Esophagus muscularis mucosa (tissue), 4 donors: ENCODE data around the gene SRSF12. TPM values are rescaled to one million over a fixed set of nuclear protein-coding genes. Genes with fewer than 3 reads are reported as not detected.
"Not testable (repeated sequence)": the region's sequence is repeated elsewhere in the genome, so short reads cannot be mapped to it uniquely, and the experiment has no call there.

ENCODE experiments used
- DNase-seq: peaks from one replicate; pipeline ENCODE4 v3.0.0-alpha.2; 2017; ENCODE audit errors: extremely low spot score
- H3K27ac ChIP-seq, 4 donors: fragments of 200-600 bp; sonication (generic); replicated peaks in 1 of 4; 1 replicate in 3 of 4; 2 replicates in 1 of 4; pipeline ENCODE4 v1.5.1; 2016 to 2019; ENCODE audit warnings: mild to moderate bottlenecking in 1 of 4
- H3K27me3 ChIP-seq, 4 donors: fragments of 200-600 bp; sonication (generic); one replicate each; pipeline versions ENCODE4 v1.5.1 to v1.6.0; 2016 to 2019
- H3K36me3 ChIP-seq, 4 donors: fragments of 200-600 bp; sonication (generic); one replicate each; pipeline ENCODE4 v1.5.1; 2016 to 2019
- H3K4me1 ChIP-seq, 4 donors: fragments of 200-600 bp; sonication (generic); one replicate each; pipeline ENCODE4 v1.5.1; 2016 to 2019
- H3K4me3 ChIP-seq, 4 donors: fragments of 200-600 bp; sonication (generic); 1 replicate in 2 of 4; 2 replicates in 2 of 4; pipeline ENCODE4 v1.5.1; 2016 to 2019; ENCODE audit warnings: mild to moderate bottlenecking in 4 of 4, moderate library complexity in 1 of 4
- H3K9me3 ChIP-seq, 4 donors: fragments of 200-600 bp; sonication (generic); 1 replicate in 3 of 4; 2 replicates in 1 of 4; pipeline ENCODE4 v1.5.1; 2016 to 2019
- EP300 ChIP-seq: sonication (generic); formaldehyde crosslinking; IDR thresholded peaks from one replicate; pipeline ENCODE4 v1.6.1; 2017; ENCODE audit warnings: antibody characterized with exemption
- POLR2A ChIP-seq: fragments of 450-650 bp; IDR thresholded peaks from one replicate; pipeline ENCODE4 v1.6.1; 2017; ENCODE audit warnings: antibody characterized with exemption, moderate library complexity, mild to moderate bottlenecking, low read depth
- POLR2AphosphoS5 ChIP-seq, 2 donors: sonication (generic); formaldehyde crosslinking; IDR thresholded peaks; one replicate each; pipeline ENCODE4 v1.6.1; 2017; ENCODE audit warnings: antibody characterized with exemption in 2 of 2
- WGBS: methylation state at CpG from one replicate; pipeline ENCODE4 v1.1.5; 2018; 5-methylcytosine and 5-hydroxymethylcytosine counted together
- intact Hi-C: fragments of 100-400 bp; cut with DNase I; formaldehyde crosslinking; loops from one replicate; pipeline ENCODE4 v1.15.1; 2023
- total RNA-seq, 4 donors: library from RNA; depleted of rRNA; stranded (reverse); fragments of >200 nt; gene quantifications; one replicate each; pipeline versions ENCODE4 v1.1.0 to v1.2.1, GENCODE V29; 2016
- TF ChIP-seq, protein P1 (sequence below), 3 experiments: fragments of 200-600 bp in 2 of 3; fragments of 450-650 bp in 1 of 3; sonication (generic) in 2 of 3; IDR thresholded peaks; one replicate each; pipeline ENCODE4 v1.5.1; 2017 to 2019; ENCODE audit warnings: antibody characterized with exemption in 3 of 3, mild to moderate bottlenecking in 2 of 3, moderate library complexity in 1 of 3

SRSF12 gene
- total RNA-seq, 4 donors from 2014 or later = 0.97 to 2.0 (median 1.2) TPM; not detected in 1

DNA sequence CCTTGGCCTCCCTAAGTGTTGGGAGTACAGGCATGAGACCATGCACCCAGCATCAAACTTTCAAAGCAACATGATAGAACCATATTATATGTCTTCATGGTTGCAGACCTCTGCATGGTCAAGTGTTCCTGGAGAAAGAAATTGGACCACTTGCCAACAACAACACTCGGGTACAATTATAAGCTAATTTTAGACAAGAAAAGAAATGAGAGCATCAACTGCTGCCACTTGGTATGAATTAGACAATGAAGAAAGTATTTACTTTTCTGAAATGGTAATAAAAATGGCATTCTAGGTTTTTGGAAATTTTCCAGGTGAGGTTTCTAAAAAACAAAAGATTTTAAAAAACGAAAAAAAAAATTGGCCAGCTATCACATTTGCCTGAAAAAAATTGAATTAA, 20.3 kb upstream of the SRSF12 start:
- WGBS = 57% methylated on average over 2 of the region's 2 CpGs
- H3K36me3 ChIP-seq = no peaks in the 10 kb centered on the region
- no peaks in the 10 kb centered on the region for H3K27me3 ChIP-seq
- no peak for DNase-seq
- H3K27ac ChIP-seq = no peak overlapping the region
- no peak overlapping the region for H3K4me3 ChIP-seq
- TF ChIP-seq POLR2AphosphoS5 (IDR thresholded peaks at IDR 0.05) (no peak), POLR2A (no peak), EP300 (no peak)
- TF ChIP-seq, protein P1, sequence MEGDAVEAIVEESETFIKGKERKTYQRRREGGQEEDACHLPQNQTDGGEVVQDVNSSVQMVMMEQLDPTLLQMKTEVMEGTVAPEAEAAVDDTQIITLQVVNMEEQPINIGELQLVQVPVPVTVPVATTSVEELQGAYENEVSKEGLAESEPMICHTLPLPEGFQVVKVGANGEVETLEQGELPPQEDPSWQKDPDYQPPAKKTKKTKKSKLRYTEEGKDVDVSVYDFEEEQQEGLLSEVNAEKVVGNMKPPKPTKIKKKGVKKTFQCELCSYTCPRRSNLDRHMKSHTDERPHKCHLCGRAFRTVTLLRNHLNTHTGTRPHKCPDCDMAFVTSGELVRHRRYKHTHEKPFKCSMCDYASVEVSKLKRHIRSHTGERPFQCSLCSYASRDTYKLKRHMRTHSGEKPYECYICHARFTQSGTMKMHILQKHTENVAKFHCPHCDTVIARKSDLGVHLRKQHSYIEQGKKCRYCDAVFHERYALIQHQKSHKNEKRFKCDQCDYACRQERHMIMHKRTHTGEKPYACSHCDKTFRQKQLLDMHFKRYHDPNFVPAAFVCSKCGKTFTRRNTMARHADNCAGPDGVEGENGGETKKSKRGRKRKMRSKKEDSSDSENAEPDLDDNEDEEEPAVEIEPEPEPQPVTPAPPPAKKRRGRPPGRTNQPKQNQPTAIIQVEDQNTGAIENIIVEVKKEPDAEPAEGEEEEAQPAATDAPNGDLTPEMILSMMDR (IDR thresholded peaks at IDR 0.05) = no peak
- intact Hi-C loops = no loop called here
- no peaks in the 10 kb centered on the region for H3K9me3 ChIP-seq
- H3K4me1 ChIP-seq = peaks cover 0 to 26% (median 8%) of the 10 kb centered on the region in 4 donors

DNA sequence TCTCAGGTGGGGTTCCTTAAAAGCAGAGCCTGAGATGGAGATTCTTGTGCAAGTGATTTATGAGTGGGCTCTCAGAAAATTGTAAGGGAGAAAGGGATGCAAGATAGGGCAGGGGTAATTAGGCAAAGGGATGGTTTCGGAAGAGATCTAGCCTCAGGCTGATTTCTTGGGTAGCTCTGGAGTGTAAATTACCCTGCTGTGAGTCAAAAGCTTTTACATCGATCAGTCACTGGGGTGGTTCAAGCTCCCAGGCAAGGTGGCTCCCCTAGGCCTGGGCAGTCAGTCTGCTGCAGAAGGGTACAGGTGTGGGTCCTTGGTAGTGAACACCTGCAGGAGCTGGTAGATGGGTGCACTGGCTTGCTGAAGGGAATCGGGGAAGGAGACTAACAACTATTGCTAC, 16.9 kb upstream of the SRSF12 start:
- TF ChIP-seq POLR2AphosphoS5 (IDR thresholded peaks at IDR 0.05) = no peak
- TF ChIP-seq POLR2A = no peak
- TF ChIP-seq, protein P1 (IDR thresholded peaks at IDR 0.05) = no peak
- TF ChIP-seq EP300 = no peak
- 91% methylated on average over 3 of the region's 3 CpGs for WGBS
- Histone ChIP-seq H3K9me3 (no peaks in the 10 kb centered on the region), H3K36me3 (no peaks in the 10 kb centered on the region), H3K27ac (no peak overlapping the region), H3K4me1 (peaks cover 0 to 8% (median 0%) of the 10 kb centered on the region in 4 donors), H3K27me3 (no peaks in the 10 kb centered on the region), H3K4me3 (no peak overlapping the region)
- no peak for DNase-seq
- intact Hi-C loops = no loop called here

DNA sequence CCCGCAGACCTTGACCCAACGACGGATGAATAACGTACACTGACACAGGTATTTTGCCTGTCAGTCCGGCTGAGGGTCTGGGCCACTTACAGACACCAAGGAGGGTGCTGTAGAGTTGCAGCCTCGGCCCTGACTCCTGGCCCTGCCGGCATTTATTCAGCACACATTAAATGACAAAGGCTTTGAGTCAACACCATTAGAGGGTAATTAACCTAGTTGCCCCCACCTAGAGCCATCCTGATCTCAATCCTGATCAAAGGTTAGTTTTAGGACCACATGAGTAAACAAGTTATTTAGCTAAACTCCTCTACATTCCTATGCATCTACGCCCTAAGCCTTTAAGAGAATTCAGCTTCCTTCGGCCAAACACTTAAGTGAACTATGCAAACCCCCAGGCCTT, 16.1 kb upstream of the SRSF12 start:
- 90% methylated on average over 9 of the region's 9 CpGs for WGBS
- Histone ChIP-seq H3K9me3 (no peaks in the 10 kb centered on the region), H3K27me3 (no peaks in the 10 kb centered on the region), H3K4me3 (no peak overlapping the region), H3K4me1 (peaks cover 0 to under 1% (median 0%) of the 10 kb centered on the region in 4 donors), H3K36me3 (no peaks in the 10 kb centered on the region), H3K27ac (no peak overlapping the region)
- intact Hi-C loops = no loop called here
- TF ChIP-seq, protein P1 (IDR thresholded peaks at IDR 0.05) = no peak
- TF ChIP-seq POLR2A = no peak
- no peak for DNase-seq

DNA sequence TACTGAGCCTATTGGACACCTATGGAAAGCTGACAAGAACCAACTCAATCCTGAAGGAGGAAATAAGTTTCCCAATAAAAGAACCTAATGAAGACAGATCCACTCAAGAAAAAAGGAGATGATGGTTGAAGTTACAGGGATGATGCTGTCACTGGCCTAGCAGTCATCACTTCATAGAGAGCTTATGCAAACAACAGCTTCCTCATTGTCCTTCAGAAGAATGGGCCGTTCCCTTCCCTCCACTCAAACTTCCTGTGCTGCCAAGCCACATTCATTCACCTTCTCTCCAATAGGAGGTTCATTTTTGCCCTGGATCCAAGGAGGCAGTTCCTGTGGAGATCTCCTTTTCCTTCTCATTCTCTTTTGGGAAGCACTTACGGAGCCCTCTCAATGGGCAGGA, 14.2 kb upstream of the SRSF12 start:
- WGBS = 79% methylated on average over 2 of the region's 2 CpGs
- no peak overlapping the region for H3K27ac ChIP-seq
- no peak for DNase-seq

DNA sequence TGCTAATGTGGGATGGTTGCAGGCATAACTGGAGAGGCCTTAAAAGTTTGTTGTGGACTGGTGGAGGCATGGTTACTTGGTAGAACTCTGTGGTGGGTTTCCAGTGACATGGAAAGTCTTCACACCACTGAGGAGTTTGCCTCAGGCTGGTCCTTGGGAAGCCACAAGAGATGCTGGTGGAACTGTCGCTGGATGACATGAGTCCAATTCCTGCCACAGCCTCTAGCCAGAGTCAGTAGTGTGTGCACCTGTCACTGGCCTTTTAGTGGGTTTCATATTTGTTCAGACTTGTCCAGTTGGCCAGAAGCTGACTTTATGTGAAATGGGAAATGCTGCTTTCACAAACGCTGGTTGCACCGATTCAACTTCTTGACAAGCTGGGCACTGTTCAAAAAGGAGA, 13.7 kb upstream of the SRSF12 start:
- WGBS = 100% methylated on average over 3 of the region's 3 CpGs
- Histone ChIP-seq H3K27me3 (no peaks in the 10 kb centered on the region), H3K9me3 (no peaks in the 10 kb centered on the region), H3K4me3 (no peak overlapping the region), H3K36me3 (no peaks in the 10 kb centered on the region), H3K27ac (no peak overlapping the region), H3K4me1 (no peaks in the 10 kb centered on the region)
- intact Hi-C loops = no loop called here
- TF ChIP-seq POLR2A = no peak
- TF ChIP-seq, protein P1 (IDR thresholded peaks at IDR 0.05) = no peak
- DNase-seq = no peak

More for the DNA sequence above, 14.2 kb upstream of the SRSF12 start:
- Histone ChIP-seq H3K9me3 (no peaks in the 10 kb centered on the region), H3K4me3 (no peak overlapping the region), H3K4me1 (no peaks in the 10 kb centered on the region), H3K36me3 (no peaks in the 10 kb centered on the region), H3K27me3 (no peaks in the 10 kb centered on the region)
- TF ChIP-seq POLR2A (no peak), POLR2AphosphoS5 (IDR thresholded peaks at IDR 0.05) (no peak), EP300 (no peak)
- TF ChIP-seq, protein P1 (IDR thresholded peaks at IDR 0.05) = no peak
- intact Hi-C loops = no loop called here

DNA sequence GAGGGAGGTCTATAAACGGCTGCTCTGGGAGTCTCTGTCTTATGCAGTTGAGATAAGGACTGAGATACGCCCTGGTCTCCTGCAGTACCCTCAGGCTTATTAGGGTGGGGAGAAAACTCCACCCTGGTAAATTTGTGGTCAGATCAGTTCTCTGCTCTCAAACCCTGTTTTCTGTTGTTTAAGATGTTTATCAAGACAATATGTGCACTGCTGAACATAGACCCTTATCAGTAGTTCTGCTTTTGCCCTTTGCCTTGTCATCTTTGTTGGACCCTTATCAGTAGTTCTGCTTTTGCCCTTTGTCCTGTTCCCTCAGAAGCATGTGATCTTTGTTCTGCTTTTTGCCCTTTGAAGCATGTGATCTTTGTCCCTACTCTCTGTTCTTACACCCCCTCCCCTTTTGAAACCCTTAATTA, 10.4 kb upstream of the SRSF12 start:
- 78% methylated on average over 2 of the region's 2 CpGs for WGBS
- H3K36me3 ChIP-seq, DNase-seq, H3K27ac ChIP-seq, H3K27me3 ChIP-seq, H3K4me1 ChIP-seq, H3K4me3 ChIP-seq, intact Hi-C loops, H3K9me3 ChIP-seq: not testable (repeated sequence)
